ENCODE data around the gene CRISPLD2.
A peak's percentile ranks its signal among the peaks of the same experiment; 100 is the strongest.

CRISPLD2 gene

GRCh38 chr16:84819644-84820304 is at the start of gene CRISPLD2:
Gene CRISPLD2 (plus strand): TSS chr16:84819985. CDS start chr16:84838496, 18,511 bp downstream.
- no peak for DNase-seq (ENCODE audit: low read depth)
- TF ChIP-seq CTCF (IDR thresholded peaks at IDR 0.05; ENCODE audit: control insufficient read depth, insufficient read depth, low read depth, low read length, missing control alignments): no peak
- peak within 1 kb of the TSS; percentile 51 for H3K4me3 ChIP-seq (ENCODE audit: control insufficient read depth, low read depth, low read length)

GRCh38 chr16:84773312-84773711 is 46.5 kb upstream of the CRISPLD2 start:
- no peak overlapping the region for H3K4me3 ChIP-seq (ENCODE audit: control insufficient read depth, low read depth, low read length)
- no peak for TF ChIP-seq CTCF (IDR thresholded peaks at IDR 0.05; ENCODE audit: control insufficient read depth, insufficient read depth, low read depth, low read length, missing control alignments)
- no peak for DNase-seq (ENCODE audit: low read depth)

GRCh38 chr16:84774810-84775209 is 45.0 kb upstream of the CRISPLD2 start:
- no peak for TF ChIP-seq CTCF (IDR thresholded peaks at IDR 0.05; ENCODE audit: control insufficient read depth, insufficient read depth, low read depth, low read length, missing control alignments)
- H3K4me3 ChIP-seq (ENCODE audit: control insufficient read depth, low read depth, low read length): no peak overlapping the region
- peak; percentile 68 for DNase-seq (ENCODE audit: low read depth)

- no peak for DNase-seq (ENCODE audit: low read depth)
- H3K4me3 ChIP-seq (ENCODE audit: control insufficient read depth, low read depth, low read length): no peak overlapping the region
- no peak for TF ChIP-seq CTCF (IDR thresholded peaks at IDR 0.05; ENCODE audit: control insufficient read depth, insufficient read depth, low read depth, low read length, missing control alignments)
These were observed 44.4 kb upstream of the CRISPLD2 start for GRCh38 chr16:84775262-84775810.

- no peak for TF ChIP-seq CTCF (IDR thresholded peaks at IDR 0.05; ENCODE audit: control insufficient read depth, insufficient read depth, low read depth, low read length, missing control alignments)
- no peak overlapping the region for H3K4me3 ChIP-seq (ENCODE audit: control insufficient read depth, low read depth, low read length)
- DNase-seq (ENCODE audit: low read depth): no peak
These were observed 42.4 kb upstream of the CRISPLD2 start for GRCh38 chr16:84777435-84777834.

GRCh38 chr16:84778720-84779119 is 41.1 kb upstream of the CRISPLD2 start:
- no peak for DNase-seq (ENCODE audit: low read depth)
- no peak overlapping the region for H3K4me3 ChIP-seq (ENCODE audit: control insufficient read depth, low read depth, low read length)
- no peak for TF ChIP-seq CTCF (IDR thresholded peaks at IDR 0.05; ENCODE audit: control insufficient read depth, insufficient read depth, low read depth, low read length, missing control alignments)

Measured in AG09309 (cell line).